IgD-negative memory B cell (primary cell): ENCODE measurements around the gene MAPK12. TPM values are rescaled to one million over a fixed set of nuclear protein-coding genes. Genes with fewer than 3 reads are reported as not detected.

Experiments used
- H3K27ac Mint-ChIP-seq, 3 donors: one replicate each; pipeline ENCODE4 v1.8.0; 2020 to 2022; ENCODE audit warnings: mild to moderate bottlenecking in 3 of 3, mixed read lengths in 3 of 3, moderate library complexity in 1 of 3
- H3K27me3 Mint-ChIP-seq: one replicate; pipeline ENCODE4 v1.8.0; 2021; ENCODE audit warnings: mixed read lengths
- H3K36me3 Mint-ChIP-seq: one replicate; pipeline ENCODE4 v1.8.0; 2020; ENCODE audit warnings: mild to moderate bottlenecking, mixed read lengths
- H3K4me1 Mint-ChIP-seq, 3 donors: one replicate each; pipeline ENCODE4 v1.8.0; 2020 to 2022; ENCODE audit warnings: mixed read lengths in 3 of 3, mild to moderate bottlenecking in 1 of 3
- H3K4me3 Mint-ChIP-seq, 4 donors: one replicate each; pipeline ENCODE4 v1.8.0; 2020 to 2022; ENCODE audit warnings: mild to moderate bottlenecking in 4 of 4, mixed read lengths in 4 of 4, moderate library complexity in 3 of 4
- H3K9me3 Mint-ChIP-seq, 3 donors: one replicate each; pipeline ENCODE4 v1.8.0; 2020 to 2021; ENCODE audit warnings: mixed read lengths in 3 of 3, mild to moderate bottlenecking in 1 of 3
- polyA plus RNA-seq: library from polyadenylated mRNA; unstranded; fragments of 300-500 nt; fragmentation: Illumina TruSeq; gene quantifications from one replicate; pipeline ENCODE4 v1.2.3, GENCODE V29; 2021

MAPK12 gene
- polyA plus RNA-seq, 1 donor from 2014 or later: 0.94 TPM

DNA sequence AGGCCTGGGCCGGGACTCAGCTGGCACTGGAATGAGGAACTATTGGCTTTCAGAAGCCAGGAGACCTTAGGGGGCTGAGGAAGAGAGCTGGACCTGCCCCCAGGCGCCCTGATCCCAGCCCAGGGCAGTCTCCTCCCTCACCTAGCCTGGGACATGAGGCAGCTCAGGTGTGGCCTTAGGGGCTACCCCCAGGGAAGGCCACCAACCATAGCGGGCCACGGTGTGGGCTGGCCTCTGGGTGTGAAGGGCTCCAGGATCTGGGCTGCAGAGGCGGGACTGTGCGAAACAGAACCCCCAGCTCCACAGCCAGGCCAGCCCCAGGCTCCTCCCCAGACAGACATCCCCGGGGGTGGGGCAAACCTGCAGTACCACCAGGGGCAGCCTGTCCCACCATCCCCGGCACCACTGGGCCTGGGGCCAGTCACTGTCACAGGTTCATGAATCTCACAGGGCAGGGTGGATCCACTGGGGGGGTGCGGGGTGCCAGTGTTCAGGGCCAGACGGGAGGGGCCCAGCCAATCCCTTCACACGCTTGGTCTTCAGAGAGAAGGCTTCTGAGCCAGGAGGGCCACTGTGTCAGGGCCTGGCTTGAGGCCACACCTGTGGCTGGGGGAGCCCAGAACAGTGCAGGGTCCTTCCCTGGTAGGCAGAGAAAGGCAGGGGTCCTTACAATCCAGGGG is 42.5 kb upstream of the MAPK12 start:
- peaks cover 17 to 37% (median 31%) of the 10 kb centered on the region in 3 donors for H3K4me1 Mint-ChIP-seq
- H3K27ac Mint-ChIP-seq: peak overlapping the region in 2 of 3 donors; percentile 28 to 68
- peak overlapping the region in 2 of 4 donors; percentile 63 to 91 for H3K4me3 Mint-ChIP-seq
- no peaks in the 10 kb centered on the region for H3K9me3 Mint-ChIP-seq
- H3K27me3 Mint-ChIP-seq: peaks cover 13% of the 10 kb centered on the region
- no peaks in the 10 kb centered on the region for H3K36me3 Mint-ChIP-seq

DNA sequence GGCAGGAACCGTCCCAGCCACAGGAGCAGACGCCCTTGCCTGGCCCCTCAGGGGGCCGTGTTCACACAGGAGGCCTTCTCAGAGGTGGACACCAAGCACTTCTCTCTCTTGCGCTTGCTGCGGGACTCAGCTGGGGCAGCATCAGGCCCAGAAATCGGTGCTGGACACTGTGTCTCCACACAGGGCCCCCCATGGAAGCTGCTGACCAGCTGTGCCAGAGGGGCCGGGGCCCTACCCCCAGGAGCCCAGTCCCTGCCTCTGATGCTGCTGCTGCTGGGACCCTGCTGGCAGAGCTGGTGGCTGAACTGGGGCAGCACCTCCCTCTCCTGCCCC is 42.0 kb upstream of the MAPK12 start:
- peaks cover 17 to 37% (median 31%) of the 10 kb centered on the region in 3 donors for H3K4me1 Mint-ChIP-seq
- H3K4me3 Mint-ChIP-seq: peak overlapping the region in 1 of 4 donors; percentile 33

GRCh38 chr22:50302564-50302963 is 41.1 kb upstream of the MAPK12 start:
- H3K27me3 Mint-ChIP-seq: peaks cover 11% of the 10 kb centered on the region
- H3K4me1 Mint-ChIP-seq: peaks cover 17 to 37% (median 31%) of the 10 kb centered on the region in 3 donors
- peak overlapping the region in 1 of 3 donors; percentile 53 for H3K27ac Mint-ChIP-seq
- H3K36me3 Mint-ChIP-seq: no peaks in the 10 kb centered on the region
- H3K9me3 Mint-ChIP-seq: no peaks in the 10 kb centered on the region
- H3K4me3 Mint-ChIP-seq: peak overlapping the region in 1 of 4 donors; percentile 86

More for the DNA sequence above, 42.0 kb upstream of the MAPK12 start:
- no peaks in the 10 kb centered on the region for H3K36me3 Mint-ChIP-seq
- H3K27me3 Mint-ChIP-seq: peaks cover 11% of the 10 kb centered on the region
- no peaks in the 10 kb centered on the region for H3K9me3 Mint-ChIP-seq
- H3K27ac Mint-ChIP-seq: peak overlapping the region in 1 of 3 donors; percentile 68

DNA sequence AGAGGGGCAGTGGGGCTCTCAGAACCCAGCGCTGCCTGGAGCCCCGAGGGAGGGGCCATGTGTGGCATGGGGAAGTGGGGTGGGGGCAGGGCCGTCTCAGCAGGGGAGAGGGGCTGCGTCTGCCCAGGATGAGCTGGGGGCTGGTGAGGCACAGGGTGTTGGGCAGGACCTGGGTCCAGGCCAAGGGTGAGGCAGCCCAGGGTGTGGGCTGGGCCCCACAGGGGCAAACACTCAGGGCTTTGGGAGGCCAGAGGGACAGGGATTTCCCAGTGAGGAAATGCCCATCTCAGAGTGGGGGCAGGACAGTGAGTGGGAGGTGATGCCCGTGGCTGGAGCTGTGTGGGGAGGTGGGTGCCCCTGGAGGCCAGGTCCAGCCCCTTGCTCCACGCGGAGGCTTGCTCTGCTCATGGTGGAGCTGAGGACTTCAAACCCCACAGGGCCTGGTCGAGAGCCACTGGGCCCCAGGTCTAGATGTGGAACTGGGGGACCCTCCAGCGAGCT is 40.6 kb upstream of the MAPK12 start:
- Mint-ChIP-seq H3K4me1 (peaks cover 17 to 37% (median 31%) of the 10 kb centered on the region in 3 donors), H3K36me3 (no peaks in the 10 kb centered on the region), H3K9me3 (no peaks in the 10 kb centered on the region), H3K27ac (peak overlapping the region in 1 of 3 donors; percentile 52), H3K27me3 (peaks cover 11% of the 10 kb centered on the region), H3K4me3 (peak overlapping the region; percentile 28 to 82 (median 64))

- Mint-ChIP-seq H3K9me3 (no peaks in the 10 kb centered on the region), H3K36me3 (no peaks in the 10 kb centered on the region), H3K27me3 (peaks cover 11% of the 10 kb centered on the region), H3K4me3 (peak overlapping the region; percentile 28 to 82 (median 64)), H3K4me1 (peaks cover 17 to 37% (median 31%) of the 10 kb centered on the region in 3 donors), H3K27ac (peak overlapping the region in 1 of 3 donors; percentile 52)
Observed at GRCh38 chr22:50301581-50301991, 40.1 kb upstream of the MAPK12 start.

GRCh38 chr22:50300620-50301257 is 39.3 kb upstream of the MAPK12 start:
- H3K36me3 Mint-ChIP-seq: no peaks in the 10 kb centered on the region
- H3K9me3 Mint-ChIP-seq: no peaks in the 10 kb centered on the region
- peak overlapping the region in 1 of 3 donors; percentile 28 for H3K27ac Mint-ChIP-seq
- H3K4me3 Mint-ChIP-seq: peak overlapping the region in 1 of 4 donors; percentile 79
- peaks cover 5% of the 10 kb centered on the region for H3K27me3 Mint-ChIP-seq
- peaks cover 10 to 32% (median 25%) of the 10 kb centered on the region in 3 donors for H3K4me1 Mint-ChIP-seq

GRCh38 chr22:50299785-50300619 is 38.5 kb upstream of the MAPK12 start:
- H3K4me3 Mint-ChIP-seq: no peak overlapping the region
- no peak overlapping the region for H3K27ac Mint-ChIP-seq
- H3K4me1 Mint-ChIP-seq: peaks cover 10 to 32% (median 24%) of the 10 kb centered on the region in 3 donors
- H3K27me3 Mint-ChIP-seq: peaks cover 4% of the 10 kb centered on the region
- H3K9me3 Mint-ChIP-seq: no peaks in the 10 kb centered on the region
- no peaks in the 10 kb centered on the region for H3K36me3 Mint-ChIP-seq

- peaks cover 7 to 25% (median 17%) of the 10 kb centered on the region in 3 donors for H3K4me1 Mint-ChIP-seq
- H3K36me3 Mint-ChIP-seq: no peaks in the 10 kb centered on the region
- H3K4me3 Mint-ChIP-seq: peak overlapping the region in 1 of 4 donors; percentile 49
- peaks cover 4% of the 10 kb centered on the region for H3K27me3 Mint-ChIP-seq
- H3K9me3 Mint-ChIP-seq: no peaks in the 10 kb centered on the region
- H3K27ac Mint-ChIP-seq: no peak overlapping the region
Observed at GRCh38 chr22:50298937-50299784, 37.7 kb upstream of the MAPK12 start.

DNA sequence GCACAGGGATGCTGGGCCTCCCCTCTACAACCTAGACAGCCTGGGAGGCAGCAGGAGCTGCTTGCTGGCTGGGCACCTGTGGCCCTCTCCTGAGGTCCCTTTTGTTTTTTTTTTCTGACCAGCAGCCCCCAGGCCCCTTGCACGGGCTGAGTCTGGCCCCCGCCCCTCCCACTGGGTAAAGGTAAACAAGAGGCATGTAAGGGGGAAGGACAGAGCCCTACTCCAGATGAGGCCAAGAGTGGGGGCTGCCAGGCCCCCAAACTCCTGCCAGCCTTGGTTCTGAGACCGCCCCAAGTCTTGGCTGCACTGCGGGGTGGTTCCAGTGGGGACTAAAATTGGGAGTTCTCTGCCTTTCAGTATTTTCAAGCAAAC is 36.8 kb upstream of the MAPK12 start:
- Mint-ChIP-seq H3K36me3 (no peaks in the 10 kb centered on the region), H3K27ac (no peak overlapping the region), H3K4me1 (peaks cover 5 to 21% (median 15%) of the 10 kb centered on the region in 3 donors), H3K9me3 (no peaks in the 10 kb centered on the region), H3K27me3 (peaks cover 4% of the 10 kb centered on the region), H3K4me3 (no peak overlapping the region)

DNA sequence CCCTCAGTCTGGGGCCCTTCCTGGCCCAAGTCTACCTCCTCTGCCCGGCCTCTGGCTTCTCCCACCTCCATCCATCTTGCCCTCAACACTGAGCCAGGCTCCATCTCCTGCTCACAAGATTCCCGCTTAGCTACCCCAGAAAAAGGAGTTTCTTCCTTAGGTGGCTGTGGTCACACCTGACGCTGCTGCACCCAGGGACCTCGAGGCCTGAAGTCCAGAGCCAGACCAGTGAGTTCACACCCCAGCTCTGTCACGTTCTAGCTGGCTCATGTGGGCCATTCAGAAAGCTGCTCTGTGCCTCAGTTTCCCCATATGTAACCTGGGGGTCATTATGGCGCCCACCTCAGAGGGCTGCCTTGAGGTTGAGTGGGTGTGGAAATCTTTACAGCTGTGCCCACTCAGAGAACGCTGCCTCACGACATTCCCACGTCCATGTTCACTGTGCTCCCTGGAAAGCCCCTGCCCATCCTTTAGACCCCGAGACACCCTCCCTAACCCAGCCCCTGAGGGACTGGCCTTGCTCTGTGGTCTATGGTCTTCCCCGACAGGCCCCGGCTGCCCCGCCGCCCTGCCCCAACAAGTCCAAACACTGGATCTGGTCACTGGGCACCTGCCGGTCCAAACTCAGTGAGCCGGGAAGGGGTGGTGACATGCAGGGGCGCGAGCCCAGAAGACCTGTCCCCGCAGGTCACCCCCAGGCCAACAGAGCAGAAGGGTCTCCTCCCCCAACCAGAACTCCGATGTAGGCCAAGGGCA is 36.2 kb upstream of the MAPK12 start:
- Mint-ChIP-seq H3K4me1 (peaks cover 7 to 18% (median 14%) of the 10 kb centered on the region in 3 donors), H3K27ac (no peak overlapping the region), H3K36me3 (no peaks in the 10 kb centered on the region), H3K27me3 (peaks cover 8% of the 10 kb centered on the region), H3K9me3 (no peaks in the 10 kb centered on the region), H3K4me3 (peak overlapping the region in 1 of 4 donors; percentile 72)

- H3K4me3 Mint-ChIP-seq: peak overlapping the region in 1 of 4 donors; percentile 72
- peaks cover 14% of the 10 kb centered on the region for H3K27me3 Mint-ChIP-seq
- H3K27ac Mint-ChIP-seq: no peak overlapping the region
- no peaks in the 10 kb centered on the region for H3K9me3 Mint-ChIP-seq
- no peaks in the 10 kb centered on the region for H3K36me3 Mint-ChIP-seq
- peaks cover 14 to 19% (median 18%) of the 10 kb centered on the region in 3 donors for H3K4me1 Mint-ChIP-seq
Observed at GRCh38 chr22:50296658-50297490, 35.4 kb upstream of the MAPK12 start.

- H3K27ac Mint-ChIP-seq: peak overlapping the region in 2 of 3 donors; percentile 18 to 80
- H3K4me1 Mint-ChIP-seq: peaks cover 10 to 20% (median 15%) of the 10 kb centered on the region in 3 donors
- peak overlapping the region in 2 of 4 donors; percentile 17 to 82 for H3K4me3 Mint-ChIP-seq
Observed at GRCh38 chr22:50294319-50294656, 32.8 kb upstream of the MAPK12 start.

More at GRCh38 chr22:50294319-50294656, 32.8 kb upstream of the MAPK12 start:
- H3K27me3 Mint-ChIP-seq: peaks cover 10% of the 10 kb centered on the region
- no peaks in the 10 kb centered on the region for H3K36me3 Mint-ChIP-seq
- no peaks in the 10 kb centered on the region for H3K9me3 Mint-ChIP-seq
